NAMALWA (cell line): ENCODE results near the gene MCM7.
A peak's percentile ranks its signal among the peaks of the same experiment; 100 is the strongest.

Source experiments
- DNase-seq: peaks from one replicate; pipeline ENCODE4 v3.0.0-alpha.2; 2015; ENCODE audit warnings: low spot score

Gene MCM7

GRCh38 chr7:100093925-100094486 is 7.2 kb downstream of the MCM7 start:
- DNase-seq, result peak; percentile 46

- peak; percentile 40 for DNase-seq
These were observed 7.7 kb downstream of the MCM7 start for GRCh38 chr7:100093498-100093897.

DNA sequence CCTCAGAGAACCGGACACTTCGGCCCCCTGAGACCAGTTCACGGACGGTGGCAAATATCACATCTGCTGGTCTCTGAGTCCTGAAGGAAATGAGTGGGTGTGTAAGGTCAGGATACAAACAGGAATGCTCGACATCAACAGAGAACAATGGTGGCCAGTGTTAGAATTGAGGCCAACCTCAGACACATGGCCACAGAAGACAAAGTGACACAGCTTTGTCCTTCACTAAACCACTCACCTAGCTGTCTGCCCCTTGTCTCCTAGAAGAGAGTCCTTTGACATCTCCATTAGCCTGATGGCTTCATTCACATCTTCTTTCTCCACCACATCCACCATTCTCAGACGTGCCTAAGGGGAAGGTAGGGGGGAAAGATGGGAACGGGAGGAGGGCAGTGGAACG is 8.1 kb downstream of the MCM7 start:
- DNase-seq, result peak; percentile 41

- DNase-seq, result peak; percentile 71
These were observed 9.6 kb downstream of the MCM7 start for GRCh38 chr7:100091411-100092181.

DNA sequence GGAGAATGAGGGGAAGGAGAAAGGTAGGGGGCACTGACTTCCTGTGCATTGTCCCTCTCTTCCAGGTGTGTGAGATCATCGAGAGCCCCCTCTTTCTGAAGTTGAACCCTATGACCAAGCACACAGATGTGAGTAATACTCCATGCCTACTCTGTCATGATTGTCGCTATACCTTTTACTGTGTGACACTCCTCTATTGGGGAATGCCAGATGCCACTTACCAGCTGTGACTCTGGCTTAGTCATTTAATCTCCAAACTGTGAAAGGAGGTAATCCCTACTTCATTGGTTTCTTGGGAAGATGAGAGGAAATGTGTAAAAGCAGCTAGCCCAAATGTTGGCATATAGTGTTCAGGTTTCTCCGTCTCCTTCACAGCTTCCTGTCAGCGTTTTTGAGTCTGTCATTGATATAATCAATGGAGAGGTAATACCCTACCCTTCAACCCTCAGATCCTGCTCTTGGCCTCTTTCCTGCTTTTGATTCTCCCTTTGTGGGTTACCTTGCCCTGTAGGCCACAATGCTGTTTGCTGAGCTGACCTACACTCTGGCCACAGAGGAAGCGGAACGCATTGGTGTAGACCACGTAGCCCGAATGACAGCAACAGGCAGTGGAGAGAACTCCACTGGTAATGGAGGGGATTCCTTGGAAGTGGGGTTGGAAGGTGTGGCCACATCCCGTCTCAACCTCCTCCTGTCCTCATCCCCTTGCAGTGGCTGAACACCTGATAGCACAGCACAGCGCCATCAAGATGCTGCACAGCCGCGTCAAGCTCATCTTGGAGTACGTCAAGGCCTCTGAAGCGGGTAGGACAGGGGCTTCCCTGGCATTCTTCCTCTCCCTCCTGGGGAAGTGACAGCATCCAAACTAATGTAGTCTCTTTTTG is 10.4 kb downstream of the MCM7 start:
- DNase-seq, result peak; percentile 47

DNA sequence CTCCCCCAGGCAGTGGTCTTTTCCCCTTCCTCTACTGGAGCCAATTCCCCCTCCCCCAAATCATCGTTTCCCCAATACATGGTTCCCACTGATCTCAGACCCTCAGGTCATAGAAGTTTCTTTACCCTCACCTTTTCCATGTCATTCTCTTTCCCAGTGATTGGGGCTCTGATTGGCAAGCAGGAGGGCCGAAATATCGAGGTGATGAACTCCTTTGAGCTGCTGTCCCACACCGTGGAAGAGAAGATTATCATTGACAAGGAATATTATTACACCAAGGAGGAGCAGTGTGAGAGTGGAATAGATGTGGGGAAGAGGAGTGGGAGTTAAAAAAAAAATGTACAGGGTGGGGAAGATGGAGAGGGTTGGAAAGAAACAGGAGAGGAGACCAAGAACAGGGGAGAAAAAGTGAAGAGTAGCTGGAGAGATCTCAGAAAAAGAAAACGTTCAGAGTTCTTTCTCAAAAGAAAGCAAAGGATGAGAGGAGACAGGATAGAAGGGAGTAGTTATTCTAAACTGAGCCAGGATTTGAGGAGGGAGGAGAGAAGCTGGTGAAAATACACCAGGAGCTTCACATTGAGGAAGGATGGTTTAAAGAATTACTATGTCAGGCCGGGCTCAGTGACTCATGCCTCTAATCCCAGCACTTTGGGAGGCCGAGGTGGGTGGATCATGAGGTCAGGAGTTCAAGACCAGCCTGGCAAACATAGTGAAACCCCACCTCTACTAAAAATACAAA is 11.6 kb downstream of the MCM7 start:
- DNase-seq, result peak; percentile 35

DNA sequence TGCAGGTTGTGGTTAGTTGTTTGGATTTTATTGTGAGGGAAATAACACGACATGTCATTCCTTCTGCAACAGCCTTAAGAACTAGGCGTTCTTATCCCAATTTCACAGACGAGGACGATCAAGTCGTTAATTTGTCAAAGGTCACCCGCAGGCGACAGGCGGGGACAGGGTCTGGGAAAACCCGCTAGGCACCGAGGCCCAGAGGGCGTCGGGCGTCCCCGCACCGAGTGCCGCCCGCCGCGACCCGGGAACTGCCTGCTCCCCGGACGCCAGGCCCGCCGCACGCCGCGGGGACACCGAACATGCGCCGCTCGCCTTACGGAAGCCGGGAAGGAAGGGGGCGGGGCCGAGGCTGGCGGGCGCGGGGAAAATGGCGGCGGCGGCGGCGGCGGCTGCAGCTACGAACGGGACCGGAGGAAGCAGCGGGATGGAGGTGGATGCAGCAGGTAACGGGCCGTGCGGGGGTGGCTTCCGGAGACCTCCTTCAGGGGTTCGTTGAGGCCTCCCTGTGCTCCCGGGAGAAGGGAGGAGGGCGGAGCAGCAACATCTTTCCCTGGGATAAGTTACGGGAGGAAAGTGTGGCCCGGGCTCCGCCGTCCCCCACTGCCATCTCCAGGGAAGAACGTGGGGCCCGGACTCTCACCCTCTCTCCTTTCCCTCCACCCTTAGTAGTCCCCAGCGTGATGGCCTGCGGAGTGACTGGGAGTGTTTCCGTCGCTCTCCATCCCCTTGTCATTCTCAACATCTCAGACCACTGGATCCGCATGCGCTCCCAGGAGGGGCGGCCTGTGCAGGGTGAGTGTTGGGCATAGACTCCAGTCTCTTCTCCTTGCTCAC is 12.4 kb downstream of the MCM7 start, which contains the start of gene COPS6:
Gene COPS6 (plus strand): TSS at position 349 of the 837 bp plus-strand sequence. CDS start 22 bp downstream, at position 371.
- peak; percentile 81 for DNase-seq

- DNase-seq, result peak; percentile 75
These were observed 13.0 kb downstream of the MCM7 start for GRCh38 chr7:100088095-100088620.

GRCh38 chr7:100087055-100087750 is 14.0 kb downstream of the MCM7 start:
- no peak for DNase-seq

- no peak for DNase-seq
These were observed 15.7 kb downstream of the MCM7 start for GRCh38 chr7:100085515-100085914.

GRCh38 chr7:100082978-100083377 is 18.2 kb downstream of the MCM7 start:
- no peak for DNase-seq

DNA sequence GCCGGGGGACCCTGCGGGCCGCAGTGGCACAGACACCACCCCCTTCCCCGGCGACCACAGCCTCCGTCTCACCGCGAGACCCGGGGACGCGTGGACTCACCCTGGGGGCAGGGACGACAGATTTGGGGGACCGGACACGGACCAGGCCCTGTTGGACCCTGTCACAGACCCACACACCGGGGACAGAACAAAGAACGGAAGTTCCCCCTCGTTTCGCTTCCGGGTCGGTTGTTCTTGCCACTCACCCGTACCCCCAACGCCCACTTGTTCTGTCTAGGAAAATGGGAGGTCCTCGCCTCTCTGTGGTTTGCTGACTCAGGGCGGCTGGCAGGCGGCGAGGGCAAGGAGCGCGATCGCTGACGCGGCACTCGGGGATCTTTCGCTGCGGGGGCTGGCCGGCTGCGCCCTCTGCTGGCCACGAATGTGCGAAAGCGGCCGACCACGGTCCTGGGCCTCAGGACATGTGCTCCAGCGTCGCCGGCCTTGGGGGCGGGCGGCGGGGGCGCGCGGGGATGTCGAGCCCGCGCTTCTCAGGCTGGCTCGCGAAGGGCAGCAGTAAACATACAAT is 19.6 kb downstream of the MCM7 start, which contains the start of gene ZNF3:
Gene ZNF3 (minus strand): TSS at position 189 of the 568 bp plus-strand sequence. CDS start 4,366 bp downstream, outside the sequence.
- peak; percentile 100 for DNase-seq

GRCh38 chr7:100080907-100081534 is 20.2 kb downstream of the MCM7 start:
- DNase-seq, result no peak

GRCh38 chr7:100079024-100079560 is 22.1 kb downstream of the MCM7 start:
- DNase-seq, result no peak

- no peak for DNase-seq
These were observed 24.0 kb downstream of the MCM7 start for GRCh38 chr7:100077205-100077604.

- DNase-seq, result no peak
These were observed 25.8 kb downstream of the MCM7 start for GRCh38 chr7:100075418-100075817.

DNA sequence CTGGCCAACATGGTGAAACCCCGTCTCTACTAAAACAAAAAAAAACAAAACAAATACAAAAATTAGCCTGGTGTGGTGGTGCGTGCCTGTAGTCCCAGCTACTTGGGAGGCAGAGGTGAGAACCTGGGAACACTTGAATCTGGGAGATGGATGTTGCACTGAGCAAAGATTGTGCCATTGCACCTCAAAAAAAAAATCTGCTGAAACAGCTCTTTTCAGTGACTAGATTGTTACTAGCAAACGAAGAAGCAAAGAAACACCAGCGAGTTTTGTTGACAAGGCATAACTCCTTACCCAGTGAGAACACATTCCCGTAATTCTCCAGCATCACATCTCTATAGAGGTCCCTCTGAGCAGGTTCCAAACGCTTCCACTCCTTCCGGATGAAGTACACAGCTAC is 26.4 kb downstream of the MCM7 start:
- DNase-seq, result no peak

DNA sequence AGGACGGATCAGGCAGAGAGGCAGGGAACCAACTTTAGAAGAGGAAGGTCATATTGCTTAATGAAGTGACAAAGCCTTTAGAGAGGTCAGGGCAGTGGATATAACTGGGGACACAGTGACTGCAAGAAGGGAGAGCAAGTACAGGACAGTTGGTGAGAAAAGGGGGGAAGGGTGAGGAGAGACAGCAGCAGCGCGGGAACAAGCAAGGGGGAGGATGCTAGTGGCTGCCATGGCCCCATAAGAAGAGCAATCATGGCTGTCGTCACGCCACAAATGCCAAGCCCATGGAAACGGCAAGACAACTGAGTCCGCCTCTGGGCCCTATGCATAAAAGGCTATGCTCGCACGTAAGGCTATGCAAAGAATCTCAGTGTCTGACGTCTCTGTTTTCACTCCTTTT is 28.7 kb downstream of the MCM7 start:
- no peak for DNase-seq
